Hematopoietic multipotent progenitor cell treated with erythropoietin and hydrocortisone succinate and interleukin-3 and kit ligand, for 15 days (in vitro differentiated cells): Measurements from ENCODE around the gene NOTCH1.
"Not testable (repeated sequence)": the region's sequence is repeated elsewhere in the genome, so short reads cannot be mapped to it uniquely, and the experiment has no call there.

Experiments
- DNase-seq: peaks from one replicate; pipeline ENCODE4 v3.0.0-alpha.2; 2015; ENCODE audit warnings: low spot score

Gene NOTCH1

DNA sequence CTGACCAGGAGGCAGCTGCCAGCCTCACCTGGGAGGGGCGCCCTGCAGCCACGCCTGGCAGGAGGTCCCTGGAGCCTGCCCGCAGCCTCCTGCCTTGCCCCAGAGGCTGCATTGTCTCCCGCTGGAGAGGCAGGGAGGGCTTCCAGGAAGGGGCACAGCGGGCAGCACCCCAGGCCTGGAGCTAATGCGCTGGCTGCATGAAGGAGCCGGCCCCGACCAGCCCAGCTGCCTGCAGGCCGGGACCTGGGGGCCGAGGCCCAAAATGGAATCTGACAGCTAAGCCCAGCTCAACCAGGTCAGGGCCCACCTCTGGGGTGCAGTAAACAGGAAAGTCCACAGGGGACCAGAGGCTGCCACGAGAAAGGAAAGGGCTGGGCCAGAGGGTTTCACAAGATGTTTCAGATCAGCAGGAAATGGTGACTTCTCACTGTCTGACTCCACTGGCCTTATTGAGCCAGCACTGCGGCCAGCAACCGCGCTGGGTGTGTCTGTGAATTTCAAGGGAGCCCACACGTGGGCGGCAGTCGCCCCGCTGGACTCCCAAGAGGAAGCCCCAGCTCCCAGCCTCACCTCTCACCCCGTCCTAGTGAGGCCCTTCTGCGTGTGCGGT lies 18.6 kb upstream of the NOTCH1 start:
- no peak for DNase-seq

DNA sequence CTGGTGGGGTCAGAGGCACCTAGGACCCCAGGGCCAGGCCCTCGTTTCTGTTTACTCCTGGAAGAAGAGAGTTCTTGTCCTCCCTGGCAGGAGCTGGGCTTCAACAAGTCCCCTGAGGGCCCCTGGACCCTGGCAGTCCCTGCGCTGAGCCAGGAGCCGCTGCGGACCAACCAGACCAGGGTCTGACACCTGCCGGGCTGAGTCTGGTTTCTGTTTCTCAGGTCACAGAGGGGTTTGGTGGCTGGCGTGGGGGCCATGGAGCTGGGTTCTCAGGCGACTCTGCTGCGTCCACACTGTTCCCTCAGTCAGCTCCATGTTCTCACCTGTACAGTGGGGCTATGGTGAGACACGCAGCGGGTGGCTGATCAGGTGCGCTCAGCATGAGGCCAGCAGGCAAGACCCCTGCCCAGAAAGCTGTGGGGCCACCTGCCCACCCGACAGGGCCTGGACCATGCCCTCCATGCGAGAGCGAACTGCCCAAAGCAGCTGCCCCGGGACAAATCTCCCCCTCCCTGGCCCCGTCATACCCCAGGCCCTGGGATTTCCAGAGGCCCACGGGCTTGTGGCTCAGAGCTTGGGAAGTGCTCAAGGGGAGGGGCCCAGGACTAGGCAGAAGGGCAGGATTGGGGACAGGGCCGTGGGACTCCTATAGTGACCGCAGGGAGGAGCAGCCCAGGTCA lies 17.9 kb upstream of the NOTCH1 start:
- no peak for DNase-seq

DNA sequence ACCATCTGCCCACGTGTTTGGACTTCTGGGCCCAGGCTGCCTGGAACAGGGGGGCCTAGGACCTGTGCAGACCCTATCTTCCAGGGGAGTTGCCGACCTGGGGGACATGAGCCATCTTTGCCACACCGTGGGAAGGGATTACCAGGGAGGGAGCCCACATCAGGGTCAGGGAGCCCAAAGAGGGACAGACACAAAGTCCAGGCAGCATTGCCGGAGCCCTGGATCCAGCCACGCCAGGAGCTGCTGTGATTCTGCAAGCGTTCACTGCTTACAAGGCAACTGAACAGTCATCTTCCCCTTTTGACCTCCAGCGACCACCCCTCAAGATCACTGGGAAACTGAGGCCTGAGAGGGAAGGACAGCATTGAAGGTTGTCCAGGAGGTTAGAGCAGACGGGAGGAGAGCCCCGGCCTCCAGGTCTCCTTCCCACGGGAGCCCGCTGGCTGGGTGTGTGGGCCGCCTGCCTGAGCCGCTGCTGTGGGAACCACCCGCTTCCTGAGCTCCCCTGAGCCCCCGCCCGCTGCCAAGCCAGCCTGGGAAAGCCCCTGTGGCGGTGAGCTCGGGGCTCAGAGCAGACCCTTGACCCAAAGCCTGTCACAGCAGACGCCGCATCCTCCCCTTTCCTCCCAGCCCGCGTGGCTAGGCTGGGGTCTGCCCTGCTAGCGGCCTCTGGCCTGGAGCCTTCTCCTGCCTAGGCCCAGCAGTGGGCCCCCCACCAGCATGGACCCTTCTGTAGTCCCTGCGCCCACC lies 17.1 kb upstream of the NOTCH1 start:
- no peak for DNase-seq

DNA sequence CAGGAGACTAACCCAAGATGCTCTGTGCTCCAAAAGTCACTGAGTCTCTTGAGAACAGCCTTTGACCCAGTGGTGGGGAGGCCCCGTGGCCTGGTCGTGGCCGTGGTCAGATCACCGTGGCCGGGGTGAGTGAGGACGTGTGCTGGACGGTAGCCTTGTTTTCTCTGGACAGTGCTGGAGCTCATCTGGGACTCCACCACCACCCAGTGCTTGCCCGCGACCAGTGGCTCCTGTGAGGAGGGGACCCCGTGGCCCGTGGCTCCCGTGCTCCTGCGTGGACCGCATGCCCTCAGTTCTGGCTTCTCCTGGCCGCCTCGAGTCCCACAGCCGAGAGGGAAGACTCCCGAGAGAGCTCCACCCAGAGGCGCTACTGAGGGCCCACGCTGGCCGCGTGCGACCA lies 15.9 kb upstream of the NOTCH1 start:
- no peak for DNase-seq

DNA sequence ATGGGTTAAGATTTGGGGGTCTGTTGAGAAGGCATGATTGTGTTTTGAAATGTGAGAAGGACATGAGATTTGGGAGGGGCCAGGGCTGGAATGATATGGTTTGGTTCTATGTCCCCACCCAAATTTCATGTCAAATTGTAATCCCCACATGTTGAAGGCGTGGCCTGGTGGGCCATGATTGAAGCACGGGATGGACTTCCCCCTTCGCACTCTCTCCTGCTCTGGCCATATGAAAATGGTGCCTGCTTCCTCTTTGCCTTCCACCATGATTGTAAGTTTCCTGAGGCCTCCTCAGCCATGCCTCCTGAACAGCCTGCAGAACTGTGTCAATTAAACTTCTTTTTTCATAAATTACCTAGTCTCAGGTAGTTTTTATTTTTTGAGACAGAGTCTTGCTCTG lies 14.7 kb upstream of the NOTCH1 start:
- DNase-seq, result no peak

DNA sequence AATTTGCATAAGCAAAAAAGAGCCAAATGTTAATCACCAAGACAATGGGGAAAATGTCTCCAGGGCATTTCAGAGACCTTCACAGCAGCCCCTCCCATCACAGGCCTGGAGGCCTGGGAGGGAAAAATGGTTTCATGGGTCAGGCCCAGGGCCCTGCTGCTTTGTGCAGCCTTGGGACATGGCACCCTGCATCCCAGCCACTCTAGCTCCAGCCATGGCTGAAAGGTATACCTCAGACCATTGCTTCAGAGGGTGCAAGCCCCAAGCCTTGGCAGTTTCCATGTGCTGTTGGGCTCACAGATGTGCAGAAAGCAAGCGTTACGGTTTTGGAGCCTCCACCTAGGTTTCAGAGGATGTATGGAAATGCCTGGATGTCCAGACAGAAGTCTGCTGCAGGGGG lies 13.5 kb upstream of the NOTCH1 start:
- not testable (repeated sequence) for DNase-seq

DNA sequence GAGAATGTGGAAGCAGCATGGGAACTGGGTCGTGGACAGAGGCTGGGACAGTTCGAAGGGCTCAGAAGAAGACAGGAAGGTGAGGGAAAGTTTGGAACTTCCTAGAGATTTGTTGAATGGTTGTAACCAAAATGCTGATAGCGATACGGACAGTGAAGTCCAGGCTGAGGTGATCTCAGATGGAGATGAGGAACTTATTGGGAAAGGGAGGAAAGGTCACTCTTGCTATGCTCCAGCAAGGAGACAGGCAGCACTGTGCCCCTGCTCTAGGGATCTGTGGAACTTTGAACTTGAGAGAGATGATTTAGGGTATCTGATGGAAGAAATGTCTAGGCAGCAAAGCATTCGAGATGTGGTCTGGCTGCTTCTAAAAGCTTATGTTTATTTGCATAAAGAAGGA lies 13.0 kb upstream of the NOTCH1 start:
- DNase-seq, result not testable (repeated sequence)

DNA sequence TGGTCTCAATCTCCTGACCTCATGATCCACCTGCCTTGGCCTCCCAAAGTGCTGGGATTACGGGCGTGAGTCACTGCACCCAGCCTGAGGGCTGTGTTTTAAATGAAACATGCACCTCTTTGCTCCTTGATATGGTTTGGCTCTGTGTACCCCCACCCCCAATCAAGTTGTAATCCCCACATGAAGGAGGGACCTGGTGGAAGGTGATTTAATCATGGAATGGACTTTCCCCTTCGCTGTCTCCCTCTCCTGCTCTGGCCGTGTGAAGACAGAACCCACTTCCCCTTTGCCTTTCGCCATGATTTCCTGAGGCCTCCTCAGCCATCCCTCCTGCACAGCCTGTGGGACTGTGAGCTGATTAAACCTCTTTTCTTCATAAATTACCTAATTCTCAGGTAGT lies 12.5 kb upstream of the NOTCH1 start:
- no peak for DNase-seq

DNA sequence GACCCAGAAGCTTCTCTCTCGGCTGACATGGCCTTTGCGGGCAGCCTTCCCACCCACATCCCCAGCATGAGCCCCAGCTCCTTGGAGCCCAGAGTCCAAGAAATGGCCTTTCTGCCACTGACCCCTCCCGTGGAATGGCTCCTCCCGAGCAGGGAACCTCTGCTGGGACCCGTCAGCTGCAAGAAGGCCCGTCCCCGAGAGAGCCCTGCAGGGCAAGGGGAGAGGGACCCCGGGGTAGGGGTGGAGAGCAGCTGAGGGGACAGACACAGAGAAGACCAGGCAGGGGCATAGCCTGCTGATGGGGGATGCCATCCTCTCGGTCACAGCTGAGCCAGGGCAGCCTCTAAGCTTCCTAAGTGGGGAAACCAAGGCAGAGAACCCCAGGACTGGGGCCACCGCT lies 11.2 kb upstream of the NOTCH1 start:
- no peak for DNase-seq

DNA sequence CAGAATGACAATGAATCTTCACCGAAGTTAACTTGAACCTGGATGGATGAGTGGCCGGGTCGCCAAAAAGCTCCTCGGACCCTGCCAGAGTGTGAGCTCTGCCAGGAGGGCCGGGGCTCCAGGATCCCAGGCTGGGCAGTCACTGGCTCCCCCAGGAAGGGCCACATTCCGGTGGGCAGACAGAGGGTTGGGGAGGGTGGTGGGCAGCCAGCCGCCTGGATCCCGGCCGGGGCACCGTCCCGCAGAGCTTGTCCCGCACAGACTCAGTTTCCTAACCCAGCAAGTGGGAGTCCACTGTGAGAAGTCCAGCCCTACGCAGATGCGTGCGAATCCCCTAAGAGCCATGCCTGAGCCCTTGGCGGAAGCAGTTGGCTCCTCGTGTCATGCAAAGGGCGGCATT lies 10.3 kb upstream of the NOTCH1 start:
- DNase-seq, result no peak

DNA sequence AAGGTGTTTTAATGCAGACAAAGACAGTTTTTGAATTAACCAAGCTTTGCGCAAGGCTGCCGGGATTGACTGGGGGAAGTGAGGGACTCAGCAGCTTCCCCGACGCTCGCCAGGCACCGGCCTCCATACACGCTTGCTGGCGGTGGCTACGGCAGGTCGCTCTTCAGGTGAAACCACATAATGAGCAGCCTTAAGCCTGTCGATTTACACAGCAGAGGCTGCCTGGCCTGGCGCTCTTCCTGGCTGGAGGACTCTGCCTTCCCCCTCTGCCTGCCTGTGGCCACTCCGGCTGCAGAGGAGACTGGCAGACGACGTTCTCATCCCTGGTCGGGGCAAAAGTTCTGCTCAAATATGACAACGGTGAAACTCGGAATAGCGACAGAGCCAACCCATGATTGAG lies 9.0 kb upstream of the NOTCH1 start:
- no peak for DNase-seq

DNA sequence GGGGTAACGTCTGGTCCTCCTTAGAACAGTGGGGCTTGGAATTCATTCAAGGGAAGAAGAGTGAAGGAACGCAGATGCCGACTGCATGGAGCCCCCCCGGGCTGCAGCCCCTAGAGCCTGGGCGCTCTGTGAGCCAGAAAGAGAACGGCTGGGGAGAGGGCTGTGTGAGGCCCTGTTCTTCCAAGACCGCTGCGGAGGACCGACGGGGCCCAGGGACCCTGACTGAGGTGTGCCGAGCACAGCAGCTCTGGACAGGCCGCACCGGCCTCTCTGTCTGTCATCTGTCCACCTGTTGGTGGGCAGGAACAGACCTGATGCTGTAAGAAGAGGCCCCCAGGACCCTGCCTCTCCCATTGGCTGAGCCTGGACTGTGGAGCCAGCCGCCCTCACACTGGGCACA lies 7.7 kb upstream of the NOTCH1 start:
- no peak for DNase-seq

DNA sequence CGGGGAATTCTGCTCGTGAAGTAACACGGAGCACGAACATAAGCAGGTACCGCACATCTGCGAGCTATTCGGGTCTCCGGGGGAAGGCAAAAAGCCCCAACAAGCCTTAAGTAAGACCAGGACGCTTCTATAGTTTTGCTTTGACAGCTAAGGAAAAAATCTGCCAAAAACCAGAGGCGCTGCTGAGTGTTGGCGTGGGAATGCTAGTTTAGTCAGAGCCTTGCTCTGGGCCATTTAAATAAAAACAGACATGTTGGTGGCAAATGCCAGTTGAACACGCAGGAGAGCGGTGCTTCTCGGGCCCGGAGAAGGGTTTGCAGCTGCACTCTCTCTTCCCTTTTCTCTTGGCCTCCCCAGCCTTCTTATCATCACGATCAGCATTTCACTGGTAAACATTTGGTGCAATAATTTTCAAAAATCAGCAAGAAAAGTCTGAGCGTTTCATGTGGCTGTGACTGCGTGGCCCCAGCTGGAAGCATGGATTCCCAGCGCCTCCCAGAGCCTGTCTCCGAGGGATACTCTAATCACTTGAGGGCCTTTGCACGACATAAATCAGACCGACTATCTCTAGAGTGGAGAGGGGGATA lies 6.4 kb upstream of the NOTCH1 start:
- no peak for DNase-seq

DNA sequence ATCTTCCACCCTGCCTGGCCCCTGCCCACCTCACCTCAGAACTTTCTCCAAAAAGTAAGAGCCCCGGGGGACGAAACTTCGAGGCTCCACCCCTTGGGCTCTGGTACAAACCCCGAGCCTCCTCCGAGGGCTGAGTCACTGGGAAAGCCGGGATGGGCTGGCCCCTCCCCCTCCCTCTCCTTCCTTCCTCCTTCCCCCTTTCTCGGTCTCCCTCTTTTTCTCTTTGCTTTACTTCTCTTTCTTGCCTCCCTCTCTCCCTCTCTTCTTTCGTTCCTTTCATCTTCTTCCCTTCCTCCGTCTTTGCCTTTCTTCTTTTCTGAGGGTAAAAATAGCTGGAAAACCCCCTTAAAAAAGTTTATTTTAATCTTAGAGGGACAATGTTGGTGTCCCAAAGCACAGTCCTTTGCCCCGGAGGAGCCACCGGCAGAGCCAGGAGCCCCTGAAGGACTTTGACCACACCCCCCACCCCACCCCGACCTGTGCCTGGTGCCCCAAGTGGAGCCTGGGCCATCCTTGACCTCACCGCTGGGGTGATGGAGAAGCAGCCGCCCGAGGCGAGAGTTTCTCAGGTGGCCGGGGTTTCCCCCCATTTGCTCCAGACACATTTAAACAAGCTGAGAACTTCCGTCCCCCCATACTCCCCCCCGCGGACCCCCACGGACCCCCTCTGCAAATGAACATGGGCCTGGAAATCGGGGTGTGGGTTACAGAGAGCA lies 5.7 kb upstream of the NOTCH1 start:
- no peak for DNase-seq

DNA sequence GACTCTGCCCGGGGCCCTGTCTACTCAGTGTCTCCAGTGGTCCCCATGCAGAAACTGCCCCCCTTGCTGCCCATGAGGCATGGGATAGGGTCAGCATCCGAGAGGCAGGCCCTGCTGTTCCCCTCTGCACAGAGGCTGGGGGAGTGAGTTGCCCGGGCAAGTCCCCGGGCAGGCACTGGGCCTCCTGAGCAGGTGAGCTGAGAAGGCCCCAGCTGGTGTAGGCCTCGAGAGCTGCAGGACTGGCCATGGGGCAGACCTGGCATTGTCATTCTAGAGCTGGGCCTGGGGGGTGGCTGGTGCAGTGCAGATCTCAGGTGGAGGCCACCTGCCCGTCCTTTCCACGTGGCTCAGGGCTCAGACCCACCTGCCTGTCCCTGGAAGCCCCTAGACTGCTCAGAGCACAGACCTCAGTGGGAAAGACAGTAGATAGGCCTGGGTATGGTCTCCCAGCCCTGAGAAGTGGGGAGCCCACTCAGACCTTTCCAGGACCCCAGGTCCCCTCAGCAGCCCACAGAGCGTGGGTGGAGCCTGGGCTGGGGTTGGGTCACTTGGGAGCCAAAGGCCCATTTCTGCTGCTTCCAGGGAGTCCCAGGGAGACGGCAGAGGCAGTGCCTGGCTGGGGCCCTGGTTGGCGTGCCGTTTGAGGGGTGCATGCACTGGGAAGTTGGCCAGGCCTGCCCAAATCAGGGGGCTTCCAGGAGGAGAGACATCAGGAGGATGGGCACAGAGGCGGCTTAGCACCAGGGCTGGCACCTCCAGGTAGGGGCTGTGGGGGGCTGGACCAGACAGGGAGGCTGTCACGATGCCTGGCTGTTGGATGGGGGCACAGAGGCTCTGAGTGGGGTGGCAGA lies 4.8 kb upstream of the NOTCH1 start:
- no peak for DNase-seq

DNA sequence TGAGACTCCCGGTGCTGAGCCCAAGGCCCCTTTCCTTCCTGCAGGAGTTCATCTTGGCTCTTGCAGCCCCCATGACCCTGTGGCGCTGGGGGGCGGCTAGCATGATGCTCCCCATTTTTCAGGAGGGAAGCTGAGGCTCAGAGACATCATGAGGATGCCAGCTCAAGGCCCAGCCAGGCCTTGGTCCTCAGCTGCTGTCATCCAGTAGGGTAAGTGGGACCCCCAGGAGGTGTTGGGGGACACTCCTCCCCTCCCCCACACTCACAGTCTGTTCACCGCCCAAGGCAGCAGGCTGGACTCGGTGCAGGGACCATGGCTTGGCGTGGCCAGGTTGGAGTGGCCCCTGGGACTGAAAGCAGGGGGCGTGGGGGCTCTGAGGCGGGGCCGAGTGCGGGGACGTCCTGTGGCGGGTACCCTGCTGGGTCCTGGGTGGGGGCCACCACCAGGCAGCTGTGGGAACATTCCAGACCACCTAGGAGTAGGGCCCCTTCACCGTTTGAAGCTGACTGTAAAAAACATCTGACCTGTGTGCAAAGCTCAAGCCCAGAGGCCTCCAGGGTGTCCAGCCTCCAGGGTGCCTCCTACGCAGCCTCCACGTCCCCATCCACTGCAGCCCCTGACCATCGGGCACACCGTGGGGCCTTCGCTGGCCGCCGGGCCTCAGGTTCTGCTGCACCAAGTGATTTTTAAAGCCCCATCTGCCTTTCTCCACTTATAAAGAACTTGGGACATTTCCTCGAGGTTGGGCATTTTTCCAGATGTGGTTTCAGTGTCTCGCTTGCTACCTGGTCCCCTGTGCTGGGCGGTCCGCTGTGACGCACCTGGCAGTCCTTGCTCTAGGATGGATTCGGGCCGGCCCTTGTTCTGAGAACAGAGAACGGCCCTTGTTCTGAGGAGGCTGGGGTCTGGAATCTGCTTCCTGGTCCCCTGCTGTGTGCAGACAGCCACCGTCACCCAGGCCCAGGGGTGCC lies 3.4 kb upstream of the NOTCH1 start:
- no peak for DNase-seq

DNA sequence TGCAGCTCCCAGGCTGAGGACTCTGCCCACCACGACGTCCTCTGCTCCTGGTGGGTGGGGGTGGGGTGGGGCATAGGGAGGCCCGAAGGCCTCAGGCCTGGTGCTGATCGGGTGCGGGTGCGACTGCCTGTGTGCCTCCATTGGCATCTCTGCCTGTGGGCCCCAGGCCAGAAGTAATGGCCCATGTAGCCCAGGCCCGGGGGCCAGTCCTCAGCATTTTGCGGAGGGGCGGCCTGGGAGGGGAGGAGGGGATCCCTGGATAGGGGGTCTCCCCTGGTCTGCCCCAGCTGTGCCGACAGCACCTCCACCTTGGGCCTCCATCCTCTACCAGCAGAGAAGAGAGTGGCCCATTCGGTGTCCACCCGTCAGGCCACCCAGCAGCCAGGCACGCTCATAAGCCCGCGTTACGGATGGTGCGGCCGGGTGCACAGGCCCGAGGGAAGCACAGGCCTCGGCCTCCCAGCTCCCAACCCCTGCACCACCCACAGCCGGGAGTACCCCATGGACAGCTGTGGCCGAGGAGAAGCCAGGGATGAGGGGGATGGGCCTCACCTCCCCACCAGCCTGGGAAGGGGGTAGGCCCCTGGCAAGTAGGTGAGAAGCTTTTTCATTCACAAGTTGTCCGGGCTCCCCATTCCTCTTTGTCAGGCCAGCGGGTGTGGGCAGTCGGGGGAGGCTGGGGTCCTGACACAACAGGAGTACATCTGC lies 1.8 kb upstream of the NOTCH1 start:
- DNase-seq, result no peak

DNA sequence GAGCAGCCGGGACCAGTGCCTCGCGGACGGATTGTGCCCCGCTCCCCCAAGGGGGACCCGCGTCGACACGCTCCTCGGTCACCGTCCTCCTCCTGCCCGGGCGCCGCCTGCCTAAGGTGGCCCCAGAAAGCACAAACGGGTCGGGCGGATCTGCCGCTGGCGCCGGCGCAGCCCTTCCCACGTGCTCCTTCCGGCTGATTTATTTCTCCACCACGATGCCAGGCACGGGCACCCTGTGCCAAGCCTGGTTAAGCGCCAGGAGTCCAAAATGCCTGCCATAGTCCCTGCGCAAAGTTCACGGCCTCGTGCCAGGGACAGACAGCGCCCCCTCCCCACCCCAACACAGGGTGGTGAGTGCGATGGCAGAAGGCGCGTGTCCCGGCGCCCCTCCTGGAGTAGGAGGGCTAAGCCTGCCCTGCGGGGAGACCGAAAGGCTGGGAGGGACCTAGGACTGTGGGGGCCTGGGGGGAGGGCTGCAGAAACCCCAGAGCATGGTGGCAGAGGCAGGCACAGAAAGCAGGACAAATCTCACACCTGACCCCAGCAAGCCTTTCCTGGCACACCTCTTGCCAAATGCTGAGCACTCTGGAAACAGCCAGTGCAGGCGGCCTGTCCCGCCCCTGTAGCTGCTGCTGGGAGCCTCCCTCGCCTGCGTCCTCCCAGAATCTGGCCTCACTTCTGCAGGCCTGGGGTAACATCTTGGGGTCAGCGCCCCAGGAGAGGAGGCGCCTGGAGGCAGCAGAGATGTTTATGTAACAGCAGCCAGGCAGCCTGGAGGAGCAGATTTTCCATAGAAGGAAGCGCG lies 1.1 kb upstream of the NOTCH1 start:
- DNase-seq, result no peak

DNA sequence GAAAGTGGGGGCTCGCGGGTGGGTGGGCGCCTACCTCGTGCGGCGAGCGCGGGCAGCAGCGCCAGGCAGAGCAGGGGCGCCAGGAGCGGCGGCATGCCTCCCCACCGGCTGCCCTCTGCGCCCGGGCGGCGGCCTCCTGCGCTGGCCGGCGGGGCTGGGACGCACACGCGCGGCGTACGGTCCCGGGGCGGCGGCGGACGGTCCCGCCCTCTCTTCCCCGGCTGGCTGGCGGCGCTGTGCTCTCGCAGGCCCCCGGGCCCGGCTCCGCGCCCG lies 220 bp downstream of the NOTCH1 start:
- no peak for DNase-seq
